Embryonic facial prominence (tissue), 1 donor: ENCODE measurements around the gene CNN3.

ENCODE experiments used
- DNase-seq: peaks from one replicate; pipeline ENCODE4 v3.0.0-alpha.2; 2016; ENCODE audit errors: extremely low spot score

CNN3 gene

GRCh38 chr1:94887603-94888171, 39.2 kb downstream of the CNN3 start:
- DNase-seq, result no peak

GRCh38 chr1:94887106-94887505, 39.8 kb downstream of the CNN3 start:
- no peak for DNase-seq

- no peak for DNase-seq
Measured at GRCh38 chr1:94886361-94886760, 40.5 kb downstream of the CNN3 start.

GRCh38 chr1:94884507-94884906, 42.4 kb downstream of the CNN3 start:
- no peak for DNase-seq

- peak; percentile 70 for DNase-seq
Measured at GRCh38 chr1:94884106-94884505, 42.8 kb downstream of the CNN3 start.

GRCh38 chr1:94883691-94884090, 43.2 kb downstream of the CNN3 start:
- no peak for DNase-seq

GRCh38 chr1:94878329-94878728, 48.6 kb downstream of the CNN3 start:
- DNase-seq, result no peak

GRCh38 chr1:94876362-94876761, 50.5 kb downstream of the CNN3 start:
- no peak for DNase-seq

- DNase-seq, result no peak
Measured at GRCh38 chr1:94875794-94876193, 51.1 kb downstream of the CNN3 start.

GRCh38 chr1:94874423-94874822, 52.5 kb downstream of the CNN3 start:
- DNase-seq, result no peak

GRCh38 chr1:94873520-94874351, 53.2 kb downstream of the CNN3 start:
- peak; percentile 34 for DNase-seq

- DNase-seq, result no peak
Measured at GRCh38 chr1:94872771-94873495, 54.0 kb downstream of the CNN3 start.

- no peak for DNase-seq
Measured at GRCh38 chr1:94871031-94871430, 55.9 kb downstream of the CNN3 start.

GRCh38 chr1:94866164-94866807, 60.6 kb downstream of the CNN3 start:
- no peak for DNase-seq

- peak; percentile 39 for DNase-seq
Measured at GRCh38 chr1:94865360-94865759, 61.5 kb downstream of the CNN3 start.

- no peak for DNase-seq
Measured at GRCh38 chr1:94864821-94865220, 62.1 kb downstream of the CNN3 start.

GRCh38 chr1:94863919-94864318, 63.0 kb downstream of the CNN3 start:
- DNase-seq, result no peak

- DNase-seq, result peak; percentile 61
Measured at GRCh38 chr1:94863297-94863911, 63.5 kb downstream of the CNN3 start.

GRCh38 chr1:94862718-94863117, 64.2 kb downstream of the CNN3 start:
- no peak for DNase-seq

- DNase-seq, result no peak
Measured at GRCh38 chr1:94859174-94859573, 67.7 kb downstream of the CNN3 start.

GRCh38 chr1:94858276-94858675, 68.6 kb downstream of the CNN3 start:
- no peak for DNase-seq

- DNase-seq, result no peak
Measured at GRCh38 chr1:94856868-94857267, 70.0 kb downstream of the CNN3 start.
